NCI-H2171 treated with DMSO at 0.1 percent for 48 hours (cell line): ENCODE data around the gene C1orf21.

Source experiments
- DNase-seq: peaks from one replicate; lab custom pipeline; 2025; lab: John Stamatoyannopoulos, UW

Gene C1orf21

DNA sequence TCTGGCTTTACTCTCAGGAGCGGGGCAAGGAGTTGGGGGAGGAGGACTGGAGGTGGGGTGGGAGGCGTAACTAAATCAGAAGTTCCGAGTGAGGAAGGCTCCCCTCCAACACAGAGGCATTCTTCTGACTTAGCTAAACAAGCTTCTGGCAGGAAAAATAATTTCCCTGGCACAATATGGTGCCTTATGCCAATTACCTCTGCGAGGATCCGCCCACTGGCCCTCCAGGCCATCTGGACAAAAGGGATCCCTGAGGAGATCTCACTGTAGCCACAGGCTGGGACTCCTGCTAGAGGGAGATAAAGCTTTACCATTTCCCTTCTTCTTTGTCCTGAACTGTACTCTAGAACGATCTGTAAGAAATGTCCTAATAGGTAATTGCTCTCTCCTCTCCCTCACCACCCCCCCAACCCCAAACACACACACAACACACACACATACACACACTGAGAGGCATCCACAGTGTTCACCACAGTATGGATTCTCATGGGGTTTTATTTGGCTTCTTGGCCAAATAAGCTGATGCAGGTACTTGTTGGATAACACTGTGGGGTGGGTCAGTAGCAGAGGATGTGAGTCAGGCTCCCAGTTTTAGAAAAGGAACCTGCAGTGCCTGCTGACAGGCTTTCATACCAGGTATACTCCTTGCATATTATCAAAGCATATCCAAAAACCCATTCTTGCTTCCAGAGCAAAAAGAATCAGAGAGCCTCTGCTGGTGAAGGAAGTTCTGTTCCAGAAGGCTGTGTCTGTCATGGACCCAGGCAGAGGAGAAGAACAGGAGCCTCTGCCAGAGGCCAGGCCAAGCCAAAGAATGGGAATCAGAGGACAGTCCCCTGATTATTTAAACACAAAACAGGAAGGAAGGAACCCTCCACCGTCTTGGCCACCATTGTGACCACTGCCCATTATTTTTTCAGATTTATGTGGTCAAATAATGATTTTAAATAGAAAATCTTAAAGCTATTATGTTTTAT lies 169.1 kb downstream of the C1orf21 start:
- peak; percentile 71 for DNase-seq

GRCh38 chr1:184556665-184557064 lies 169.8 kb downstream of the C1orf21 start:
- peak; percentile 59 for DNase-seq

DNA sequence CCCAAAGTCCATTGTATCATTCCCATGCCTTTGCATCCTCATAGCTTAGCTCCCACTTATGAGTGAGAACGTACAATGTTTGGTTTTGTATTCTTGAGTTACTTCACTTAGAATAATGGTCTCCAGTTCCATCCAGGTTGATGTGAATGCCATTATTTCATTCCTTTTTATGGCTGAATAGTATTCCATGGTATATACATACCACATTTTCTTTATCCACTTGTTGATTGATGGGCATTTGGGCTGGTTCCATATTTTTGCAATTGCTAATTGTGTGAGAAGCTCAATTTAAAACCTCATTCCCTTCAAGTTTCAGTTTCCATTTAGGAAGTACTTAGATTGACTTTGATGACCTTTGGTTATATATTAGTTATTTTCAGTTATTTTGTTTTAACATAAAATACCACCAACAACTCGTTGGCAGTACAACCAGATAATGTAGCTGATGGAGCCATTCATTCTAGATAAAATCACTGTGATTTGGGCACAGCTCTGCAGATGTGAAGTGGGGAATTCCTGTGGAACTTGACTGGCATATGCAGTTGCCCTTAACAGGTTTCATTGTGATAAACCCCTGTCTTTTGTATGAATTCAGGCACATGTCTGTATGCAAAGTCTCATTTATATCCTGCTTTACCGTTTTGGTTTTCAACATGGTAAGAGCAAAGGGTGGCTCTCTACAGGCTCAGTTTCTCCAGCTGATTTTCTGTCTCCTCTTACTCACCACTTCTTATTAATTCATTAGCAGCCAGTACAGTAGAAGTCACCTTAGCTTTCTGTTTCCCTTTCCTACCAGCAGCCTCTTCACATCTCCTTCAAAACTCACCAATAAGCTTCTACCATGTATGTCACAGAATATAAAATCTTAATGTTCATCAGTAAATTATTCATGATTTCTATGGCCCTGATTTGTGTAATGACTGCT lies 170.9 kb downstream of the C1orf21 start:
- no peak for DNase-seq

DNA sequence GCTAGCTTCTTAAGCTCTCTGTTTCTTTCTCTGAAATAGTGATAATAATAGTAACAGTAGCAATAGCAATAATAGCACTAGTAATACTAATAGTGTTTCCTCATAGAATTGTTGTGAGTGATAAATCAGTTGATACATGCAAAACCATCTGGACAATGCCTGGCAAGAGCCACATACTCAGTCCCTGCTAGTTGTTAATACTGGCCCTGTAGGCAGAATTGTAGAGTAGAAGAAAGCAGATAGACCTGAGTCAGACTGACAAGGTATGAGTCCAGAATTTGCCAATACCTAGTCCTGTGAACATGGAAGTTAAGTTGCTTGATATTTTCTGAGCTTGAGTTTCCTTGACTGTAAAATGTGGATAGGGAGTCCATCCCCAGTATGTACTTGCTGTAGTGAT lies 171.9 kb downstream of the C1orf21 start:
- no peak for DNase-seq

DNA sequence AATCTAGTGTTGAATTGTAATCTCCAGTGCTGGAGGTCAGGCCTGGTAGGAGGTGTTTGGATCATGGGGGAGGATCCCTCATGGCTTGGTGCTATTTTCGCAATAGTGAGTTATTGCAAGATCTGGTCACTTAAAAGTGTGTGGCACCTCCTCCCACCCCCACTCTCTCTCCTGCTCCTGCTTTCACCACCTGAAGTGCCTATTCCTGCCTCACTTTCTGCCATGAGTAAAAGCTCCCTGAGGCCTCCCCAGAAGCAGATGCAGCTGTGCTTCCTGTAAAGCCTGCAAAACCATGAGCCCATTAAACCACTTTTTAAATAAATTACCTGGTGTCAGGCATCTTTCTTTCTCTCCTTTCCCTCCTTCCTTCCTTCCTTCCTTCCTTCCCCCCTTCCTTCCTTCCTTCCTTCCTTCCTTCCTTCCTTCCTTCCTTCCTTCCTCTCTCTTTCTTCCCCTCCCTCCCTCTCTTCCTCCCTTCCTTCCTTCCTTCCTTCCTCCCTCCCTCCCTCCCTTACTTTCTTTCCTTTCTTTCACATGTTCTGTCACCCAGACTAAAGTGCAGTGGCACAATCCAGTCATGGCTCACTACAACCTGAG lies 172.4 kb downstream of the C1orf21 start:
- DNase-seq: no peak

DNA sequence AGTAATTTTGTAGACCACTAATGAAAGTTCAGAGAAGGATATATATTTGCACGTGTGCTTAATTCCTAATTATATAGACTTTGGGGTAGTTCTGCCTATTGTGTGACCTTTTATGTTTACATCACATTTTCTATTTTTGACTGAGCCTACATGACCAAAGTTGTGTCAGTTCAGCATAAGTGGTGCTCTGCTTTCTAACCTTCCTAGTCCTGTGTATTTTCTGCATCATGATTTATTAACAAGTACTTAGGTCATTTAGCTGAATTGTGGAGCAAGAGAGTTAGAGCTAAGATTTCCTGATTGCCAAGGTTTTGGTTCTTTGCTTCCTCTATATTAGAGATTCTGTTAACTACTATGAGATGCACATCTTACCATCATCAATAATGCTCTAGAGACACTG lies 176.0 kb downstream of the C1orf21 start:
- no peak for DNase-seq

- peak; percentile 18 for DNase-seq
These were observed 176.5 kb downstream of the C1orf21 start for GRCh38 chr1:184563308-184563707.

DNA sequence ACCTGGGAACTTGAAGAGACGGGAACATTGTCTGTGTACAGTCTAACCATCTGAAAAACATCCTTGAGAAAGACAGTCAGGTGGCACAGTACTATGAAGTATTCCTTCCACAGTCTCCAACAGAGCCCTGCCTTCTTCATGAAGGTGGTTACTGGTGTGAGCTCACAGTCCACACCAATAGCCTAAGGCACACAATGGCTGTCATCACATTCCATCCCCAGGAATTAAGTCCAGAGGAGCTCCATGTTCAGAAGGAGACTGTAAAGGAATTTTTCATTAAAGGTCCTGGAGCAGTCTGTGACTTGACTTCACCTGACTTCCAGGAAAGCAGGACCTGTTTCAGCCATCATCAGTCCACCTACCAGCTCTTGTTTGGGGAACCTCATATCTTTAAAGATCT lies 180.2 kb downstream of the C1orf21 start:
- DNase-seq: no peak

GRCh38 chr1:184567637-184568036 lies 180.8 kb downstream of the C1orf21 start:
- no peak for DNase-seq

DNA sequence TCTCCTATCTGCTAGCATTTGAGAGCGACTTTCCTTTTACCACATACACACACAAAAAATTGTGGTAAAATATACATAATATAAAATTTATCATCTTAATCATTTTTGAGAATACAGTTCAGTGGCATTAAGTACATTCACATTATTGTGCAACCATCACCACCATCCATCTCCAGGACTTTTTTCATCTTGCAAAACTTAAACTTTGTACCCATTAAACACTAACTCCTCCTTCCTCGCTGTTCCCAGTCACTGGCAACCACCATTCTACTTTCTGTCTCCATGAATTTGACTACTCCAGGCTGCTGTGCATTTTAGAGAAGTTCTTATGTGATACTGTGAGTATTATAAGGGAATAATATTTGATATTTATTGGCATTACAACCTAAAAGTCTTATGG lies 181.3 kb downstream of the C1orf21 start:
- no peak for DNase-seq

DNA sequence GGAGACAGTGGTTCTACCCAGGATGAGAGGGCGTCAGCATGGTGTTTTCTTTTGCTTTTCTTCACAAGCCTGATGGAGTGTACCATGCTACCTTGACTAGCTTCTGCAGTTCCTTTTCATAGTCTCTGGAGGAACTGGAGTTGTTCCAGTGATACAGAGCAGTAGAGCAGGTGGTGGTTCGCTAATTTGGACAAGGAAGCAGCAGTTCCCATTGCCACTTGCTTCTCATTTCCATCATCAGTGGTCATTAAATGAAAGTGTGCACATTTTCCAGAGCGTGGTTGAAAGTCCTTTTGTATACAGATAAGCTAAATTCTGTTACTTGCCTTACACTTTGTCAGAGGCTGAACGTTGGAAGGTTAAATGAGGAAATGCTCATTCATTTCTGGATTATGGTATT lies 182.3 kb downstream of the C1orf21 start:
- no peak for DNase-seq

DNA sequence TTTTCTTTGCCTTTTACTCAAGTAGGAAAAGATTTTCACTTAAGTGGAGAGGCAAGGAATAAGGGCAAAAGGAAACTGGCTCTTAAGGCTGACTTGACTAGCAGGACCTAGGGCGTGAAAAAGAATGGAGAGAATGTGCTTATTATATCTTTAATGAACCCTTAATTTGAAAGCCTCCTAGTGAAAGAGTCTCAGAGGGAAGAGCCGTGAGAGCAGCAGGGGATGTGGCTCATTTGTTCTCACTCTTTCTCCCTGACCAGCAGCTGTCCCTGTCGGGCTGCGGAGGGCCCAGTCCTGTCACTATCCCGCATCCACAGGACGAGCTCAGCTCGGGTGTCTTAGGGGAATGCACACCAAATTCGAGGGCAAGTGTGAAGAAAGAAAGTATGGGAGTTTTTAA lies 187.8 kb downstream of the C1orf21 start:
- DNase-seq: no peak

DNA sequence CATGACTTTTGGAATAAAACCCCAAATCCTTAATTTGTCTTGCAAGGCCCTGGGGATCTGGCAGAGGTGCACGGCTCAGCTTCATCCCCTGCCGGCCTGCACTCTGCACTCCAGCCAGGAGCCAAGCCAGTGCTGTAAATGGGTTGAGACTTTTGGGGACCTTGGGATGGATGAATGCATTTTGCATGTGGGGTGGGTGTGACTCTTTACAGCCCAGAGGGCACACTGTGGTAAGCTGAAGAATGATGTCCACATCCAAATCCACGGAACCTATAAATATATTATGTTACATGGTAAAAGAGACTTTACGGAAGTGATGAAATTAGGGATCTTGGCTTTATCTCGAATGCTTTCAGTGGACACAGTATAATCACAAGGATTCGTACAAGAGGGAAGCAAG lies 190.0 kb downstream of the C1orf21 start:
- no peak for DNase-seq

DNA sequence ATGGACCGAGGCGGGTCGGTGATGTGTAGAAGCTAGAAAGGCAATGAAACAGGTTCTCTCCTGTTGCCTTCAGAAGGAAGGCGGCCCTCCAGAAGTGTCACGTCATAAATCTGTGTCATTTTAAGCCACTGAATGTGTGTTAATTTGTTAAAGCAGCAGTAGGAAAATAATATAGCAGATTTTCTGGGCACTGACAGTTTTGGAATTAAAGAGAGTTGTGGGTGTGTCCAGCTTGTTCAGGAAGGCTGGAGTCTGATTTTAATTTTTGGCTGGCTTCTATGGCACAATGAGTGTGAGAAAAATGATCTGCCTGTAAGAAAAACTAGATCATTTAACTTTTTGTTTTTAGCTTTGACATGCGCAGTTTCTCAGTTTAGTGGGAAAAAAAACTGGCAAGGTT lies 190.5 kb downstream of the C1orf21 start:
- DNase-seq: no peak

DNA sequence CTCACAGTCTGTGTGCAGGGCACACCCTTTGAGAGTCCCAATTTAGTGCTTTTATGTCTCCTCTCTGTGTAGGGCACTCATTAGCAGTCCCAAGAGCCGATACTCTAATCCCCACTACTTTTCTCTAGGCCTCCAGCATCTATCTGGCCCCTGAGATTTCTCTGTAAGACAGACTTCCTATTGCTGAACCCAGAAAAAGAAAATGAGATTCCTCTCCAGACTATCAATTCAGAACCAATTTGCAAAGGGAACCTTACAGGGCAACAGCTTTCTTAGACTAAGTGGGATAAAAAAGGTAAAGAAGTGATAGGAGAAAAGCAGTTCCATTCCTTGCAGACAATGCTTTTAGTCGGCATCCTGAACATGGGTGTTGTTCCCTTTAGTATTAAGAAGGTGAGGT lies 195.6 kb downstream of the C1orf21 start:
- DNase-seq: no peak

GRCh38 chr1:184583849-184584248 lies 197.0 kb downstream of the C1orf21 start:
- no peak for DNase-seq

GRCh38 chr1:184588701-184589100 lies 201.9 kb downstream of the C1orf21 start:
- DNase-seq: no peak

DNA sequence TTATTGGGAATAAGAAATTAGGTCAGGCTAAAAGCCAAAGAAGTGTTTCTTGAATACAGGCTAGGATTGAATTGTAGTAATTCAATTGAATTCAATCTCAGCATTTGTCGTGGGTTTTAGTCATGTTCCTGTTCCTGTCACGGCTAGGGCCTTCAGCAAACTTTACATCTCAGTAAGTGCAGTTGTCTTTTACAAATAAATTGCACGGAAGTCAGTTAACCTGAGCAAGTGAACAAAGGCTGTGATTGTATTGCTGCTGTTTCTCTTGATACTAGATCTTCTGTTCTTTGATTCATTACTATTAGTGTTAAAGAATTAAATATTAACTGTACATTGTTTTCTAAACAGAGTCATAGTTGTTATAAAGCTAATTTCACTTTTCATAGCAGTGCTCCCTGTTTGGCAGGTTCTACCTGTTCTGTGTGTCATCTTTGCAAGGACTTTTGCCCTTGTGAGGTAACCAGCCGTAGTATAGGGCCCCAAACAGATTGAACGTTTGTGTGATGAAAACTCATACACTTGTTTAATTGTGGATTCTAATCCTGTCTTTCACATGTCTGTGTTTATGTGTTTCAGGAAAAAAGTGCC lies 203.4 kb downstream of the C1orf21 start:
- DNase-seq: no peak

DNA sequence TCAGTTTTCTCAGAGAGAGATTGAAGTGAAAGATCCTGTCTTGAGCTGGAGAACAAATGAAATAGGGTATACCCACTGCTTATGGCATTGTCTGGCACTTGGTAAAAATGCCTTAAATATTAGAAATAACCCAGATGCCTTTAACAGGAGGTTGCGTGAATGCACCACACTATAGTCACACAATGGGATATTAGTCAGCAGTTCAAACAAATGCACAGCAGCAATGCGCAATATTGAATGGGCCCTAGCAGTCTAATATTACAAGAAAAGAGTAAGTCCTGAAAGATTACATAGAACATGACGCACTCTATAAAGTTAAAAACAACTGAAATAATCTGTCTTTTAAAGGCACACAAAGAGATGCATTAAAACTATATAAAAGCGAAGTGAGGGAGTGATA lies 206.8 kb downstream of the C1orf21 start:
- DNase-seq: no peak

- no peak for DNase-seq
These were observed 208.8 kb downstream of the C1orf21 start for GRCh38 chr1:184595596-184595995.

- no peak for DNase-seq
These were observed 210.3 kb downstream of the C1orf21 start for GRCh38 chr1:184596950-184597645.
